Measurements from ENCODE around the gene SNED1. TPM values are rescaled to one million over a fixed set of nuclear protein-coding genes. Genes with fewer than 3 reads are reported as not detected.

Gene SNED1
- total and polyA plus RNA-seq, 9 of the 15 experiments (the other 6 are each of a cell fraction or from before 2014, with no cell fraction given): 0.03 to 0.07 (median 0.05) TPM; not detected in 5

- intact Hi-C loops (cut with micrococcal nuclease): no loop called here
- in situ Hi-C loops (cut with MboI): no loop called here
- Histone ChIP-seq H3K79me2 (ENCODE audit: control insufficient read depth, insufficient read depth, low read length) (no peaks in the 10 kb centered on the region), H3K36me3 (ENCODE audit: control insufficient read depth, insufficient read depth, low read length) (no peaks in the 10 kb centered on the region), H4K20me1 (replicated peaks; ENCODE audit: control insufficient read depth, insufficient read depth, low read length) (no peaks in the 10 kb centered on the region), H3K4me3 (no peak overlapping the region), H3K9me3 (replicated peaks; ENCODE audit: control insufficient read depth, insufficient read depth, low read depth, low read length) (no peaks in the 10 kb centered on the region), H3K4me1 (replicated peaks in 1 of 2; ENCODE audit: control insufficient read depth in 2 of 2, insufficient read depth in 2 of 2, low read length in 2 of 2) (no peaks in the 10 kb centered on the region; a peak in 1 of 5 replicates), H3K27me3 (ENCODE audit: control insufficient read depth in 2 of 2, insufficient read depth in 2 of 2, low read length in 2 of 2) (peaks cover 0 to 34% of the 10 kb centered on the region in 2 experiments; a peak in 3 of 5 replicates), H2AFZ (ENCODE audit: low read depth, low read length) (no peak overlapping the region), H3K4me2 (ENCODE audit: insufficient read depth, low read length) (no peak overlapping the region), H3K27ac (ENCODE audit: extremely low read depth, low read depth, low read length) (no peak overlapping the region), H3K9me1 (ENCODE audit: control insufficient read depth, insufficient read depth, low read length) (no peaks in the 10 kb centered on the region), H3K9ac (ENCODE audit: insufficient read depth in 1 of 2, low read depth in 2 of 2, low read length in 2 of 2) (no peak overlapping the region)
- POLR2A ChIA-PET: no interaction called here
- no TSS peak for BruUV-seq (replicated peaks)
- WGBS (ENCODE audit: insufficient coverage, low coverage, missing lambda C conversion rate): 0% methylated on average over 9 of the region's 13 CpGs
- DNase-seq (ENCODE audit: extremely low read depth in 1 of 4, low spot score in 3 of 4) (no peak), FAIRE-seq (no peak), ATAC-seq (no peak)
- no peak for TF ChIP-seq NBN (IDR thresholded peaks at IDR 0.05; ENCODE audit: low read depth)
- TF ChIP-seq PBX2 (CRISPR knock-in tag; IDR thresholded peaks at IDR 0.05; ENCODE audit: low read depth): no peak
- no peak for TF ChIP-seq PBX2 (tag; conservative IDR thresholded peaks at IDR 0.05; ENCODE audit: low read depth)
- no peak for TF ChIP-seq RBM25 (IDR thresholded peaks at IDR 0.05; ENCODE audit: low read depth, low read length, severe bottlenecking)
- no peak for TF ChIP-seq CREB3L1 (IDR thresholded peaks at IDR 0.05; ENCODE audit: borderline replicate concordance, low read depth)
- no peak for TF ChIP-seq XRCC4 (IDR thresholded peaks at IDR 0.05; ENCODE audit: extremely low read depth, insufficient read depth, insufficient read length)
- no peak for TF ChIP-seq ARNT (IDR thresholded peaks at IDR 0.05)
- TF ChIP-seq ZC3H4 (CRISPR knock-in tag; IDR thresholded peaks at IDR 0.05; ENCODE audit: borderline replicate concordance): no peak
- TF ChIP-seq FUS (optimal IDR thresholded peaks at IDR 0.05; ENCODE audit: low read depth, low read length): no peak
- TF ChIP-seq HSF4 (CRISPR knock-in tag; IDR thresholded peaks at IDR 0.05; ENCODE audit: borderline replicate concordance): no peak
- no peak for TF ChIP-seq THAP7 (CRISPR knock-in tag; IDR thresholded peaks at IDR 0.05)
- TF ChIP-seq STAT5B (CRISPR knock-in tag; IDR thresholded peaks at IDR 0.05): no peak
- no peak for TF ChIP-seq NR3C1 (CRISPR knock-in tag; IDR thresholded peaks at IDR 0.05)
- TF ChIP-seq PCBP2 (IDR thresholded peaks at IDR 0.05; ENCODE audit: low read depth, low read length, poor library complexity, severe bottlenecking): no peak
- no peak for TF ChIP-seq ZNF584 (CRISPR knock-in tag; IDR thresholded peaks at IDR 0.05; ENCODE audit: low read depth)
- TF ChIP-seq BRCA1 (IDR thresholded peaks at IDR 0.05): no peak
- TF ChIP-seq BRCA1 (CRISPR knock-in tag; IDR thresholded peaks at IDR 0.05): no peak
- TF ChIP-seq CAMTA2 (CRISPR knock-in tag; conservative IDR thresholded peaks at IDR 0.05): no peak
- CTCF ChIA-PET (ENCODE audit: low intra/inter-chr PET ratio): no interaction called here
Observed at GRCh38 chr2:241017228-241017940, 19.0 kb downstream of the SNED1 start.
